HepG2 (cell line): Measurements from ENCODE around the gene JAZF1. TPM values are rescaled to one million over a fixed set of nuclear protein-coding genes. Genes with fewer than 3 reads are reported as not detected.

Experiments used
- ATAC-seq: fragments of 200-7000 bp; cut with Tn5 transposase; 3 replicates; pipeline ENCODE4 v1.9.1; 2020; ENCODE audit warnings: mild to moderate bottlenecking, moderate library complexity
- BruUV-seq: library from RNA; stranded (reverse); fragments of 400-500 nt; replicated peaks from 2 replicates; lab custom pipeline; 2021; lab: Mats Ljungman, UMichigan
- CTCF ChIA-PET: fragments of 300-600 bp; formaldehyde crosslinking; extraction: SDS; loops from one replicate; lab custom pipeline; 2021; ENCODE audit warnings: low total read pairs, inconsistent platforms, low intra/inter-chr PET ratio; lab: Yijun Ruan, JAX
- POLR2A ChIA-PET: fragments of 350-600 bp; sonication (Branson Sonifier 250); formaldehyde crosslinking; loops from one replicate; lab custom pipeline; 2020; ENCODE audit warnings: antibody characterized with exemption, inconsistent platforms; lab: Yijun Ruan, JAX
- DNase-seq: peaks from one replicate; pipeline ENCODE4 v3.0.0-alpha.2; 2015; ENCODE audit warnings: low spot score
- FAIRE-seq: peaks from 3 replicates; lab custom pipeline; 2011; peaks lifted over from hg19 to GRCh38; lab: Jason Lieb, UNC
- H2AFZ ChIP-seq: one replicate; pipeline ENCODE4 v1.6.1; 2011; ENCODE audit warnings: low read length, inconsistent platforms
- H3K27ac ChIP-seq: fragments of 300-600 bp; 3 replicates; pipeline ENCODE4 v1.8.0; 2011; ENCODE audit warnings: mixed run types, mild to moderate bottlenecking, mixed read lengths, low read length, inconsistent platforms; ENCODE audit not compliant: insufficient read depth; ENCODE audit errors: extremely low read length
- H3K27me3 ChIP-seq, 2 experiments: fragments of 200-600 bp in 1 of 2; 2 replicates in 1 of 2; 3 replicates in 1 of 2; pipeline versions ENCODE4 v1.6.0 to v1.8.0; 2011; ENCODE audit warnings: low read length in 2 of 2, mild to moderate bottlenecking in 2 of 2, moderate library complexity in 2 of 2, inconsistent platforms in 1 of 2; ENCODE audit not compliant: insufficient read depth in 2 of 2, control insufficient read depth in 1 of 2
- H3K36me3 ChIP-seq, 2 experiments: fragments of 200-600 bp in 1 of 2; replicated peaks in 1 of 2; 2 replicates in 1 of 2; 3 replicates in 1 of 2; pipeline versions ENCODE4 v1.5.1 to v1.8.0; 2011; ENCODE audit warnings: low read length in 2 of 2, inconsistent platforms in 1 of 2; ENCODE audit not compliant: insufficient read depth in 2 of 2, control insufficient read depth in 1 of 2
- H3K4me1 ChIP-seq: 2 replicates; pipeline ENCODE4 v1.5.1; 2012; ENCODE audit warnings: low read length, inconsistent platforms; ENCODE audit not compliant: insufficient read depth
- H3K4me2 ChIP-seq: 2 replicates; pipeline ENCODE4 v1.6.0; 2011; ENCODE audit warnings: low read depth, low read length, inconsistent platforms
- H3K4me3 ChIP-seq, 3 experiments: fragments of 200-600 bp in 1 of 3; sonication (generic), shearing (Covaris generic) in 1 of 3; replicated peaks in 1 of 3; 2 replicates each; pipeline ENCODE4 v1.5.1; 2011 to 2016; ENCODE audit warnings: low read length in 3 of 3, inconsistent platforms in 2 of 3, low read depth in 2 of 3, mild to moderate bottlenecking in 2 of 3, control low read depth in 1 of 3, mixed read lengths in 1 of 3; ENCODE audit not compliant: insufficient read depth in 1 of 3
- H3K79me2 ChIP-seq: one replicate; pipeline ENCODE4 v1.6.1; 2011; ENCODE audit warnings: low read length, inconsistent platforms; ENCODE audit not compliant: insufficient read depth
- H3K9ac ChIP-seq: 2 replicates; pipeline ENCODE4 v1.6.0; 2011; ENCODE audit warnings: mild to moderate bottlenecking, low read depth, low read length, inconsistent platforms; ENCODE audit not compliant: insufficient read depth
- H3K9me3 ChIP-seq: 2 replicates; pipeline ENCODE4 v1.5.1; 2012; ENCODE audit warnings: mild to moderate bottlenecking, low read length
- H4K20me1 ChIP-seq: 2 replicates; pipeline ENCODE4 v1.6.0; 2011; ENCODE audit warnings: inconsistent platforms, mild to moderate bottlenecking, low read length, moderate library complexity; ENCODE audit not compliant: insufficient read depth
- ETV5 ChIP-seq: IDR thresholded peaks from 2 replicates; pipeline ENCODE4 v1.6.1; 2018; ENCODE audit warnings: missing biosample characterization, missing genetic modification reagents, inconsistent platforms, borderline replicate concordance
- HOXD1 ChIP-seq: sonication (generic); formaldehyde crosslinking; IDR thresholded peaks from 2 replicates; pipeline ENCODE4 v1.5.0; 2020; ENCODE audit warnings: missing genetic modification reagents
- KDM3A ChIP-seq: IDR thresholded peaks from 2 replicates; pipeline ENCODE4 v1.6.1; 2018; ENCODE audit warnings: low read depth, missing compliant biosample characterization
- KLF12 ChIP-seq: sonication (generic); formaldehyde crosslinking; IDR thresholded peaks from 2 replicates; pipeline ENCODE4 v1.4.0; 2020; ENCODE audit warnings: missing genetic modification reagents, borderline replicate concordance
- NFYB ChIP-seq: sonication (generic); formaldehyde crosslinking; IDR thresholded peaks from 2 replicates; pipeline ENCODE4 v1.4.0; 2020; ENCODE audit warnings: missing genetic modification reagents
- PCBP1 ChIP-seq: fragments of 200-400 bp; formaldehyde crosslinking; IDR thresholded peaks from 2 replicates; pipeline ENCODE4 v1.6.1; 2017; ENCODE audit warnings: mild to moderate bottlenecking, low read depth, low read length, borderline replicate concordance
- REXO4 ChIP-seq: sonication (generic); formaldehyde crosslinking; IDR thresholded peaks from 2 replicates; pipeline ENCODE4 v1.8.0; 2022; ENCODE audit warnings: missing genetic modification reagents, mild to moderate bottlenecking, borderline replicate concordance
- TBX3 ChIP-seq: fragments of 450-650 bp; IDR thresholded peaks from 2 replicates; pipeline ENCODE4 v1.6.1; 2017; ENCODE audit warnings: antibody characterized with exemption, mild to moderate bottlenecking, inconsistent platforms, borderline replicate concordance
- ZBTB8A ChIP-seq: sonication (generic); formaldehyde crosslinking; IDR thresholded peaks from 2 replicates; pipeline ENCODE4 v1.4.0; 2020; ENCODE audit warnings: mild to moderate bottlenecking, low read depth, missing genetic modification reagents, borderline replicate concordance
- ZNF576 ChIP-seq: sonication (generic); formaldehyde crosslinking; IDR thresholded peaks from 2 replicates; pipeline ENCODE4 v1.4.0; 2020; ENCODE audit warnings: mild to moderate bottlenecking, missing genetic modification reagents
- ZNF713 ChIP-seq: sonication (generic); formaldehyde crosslinking; IDR thresholded peaks from 2 replicates; pipeline ENCODE4 v1.4.0; 2020; ENCODE audit warnings: mild to moderate bottlenecking, missing genetic modification reagents
- WGBS: methylation state at CpG from one replicate; pipeline ENCODE4 v1.1.6; 2017; ENCODE audit warnings: low lambda C conversion rate; 5-methylcytosine and 5-hydroxymethylcytosine counted together
- in situ Hi-C: cut with HindIII; loops from 2 replicates; pipeline ENCODE4 v1.10.0; 2017; ENCODE audit warnings: low pct_unique_long_range_greater_than_20kb; ENCODE audit not compliant: extremely low pct_ligation_motif_present
- intact Hi-C: fragments of 100-400 bp; cut with micrococcal nuclease; formaldehyde crosslinking; loops from one replicate; pipeline ENCODE4 v1.10.0; 2022; ENCODE audit not compliant: unreplicated experiment
- polyA plus RNA-seq, 8 experiments: library from polyadenylated mRNA; depleted of rRNA in 3 of 8; stranded (reverse) in 7 of 8; unstranded in 1 of 8; fragments of >200 nt; fragmentation: Illumina TruSeq in 4 of 8; extraction: Trizol in 4 of 8; gene quantifications; 2 replicates each; pipeline versions ENCODE4 v1.2.1 to v1.2.3, GENCODE V29; 2011 to 2016; ENCODE audit warnings: low read depth in 4 of 8, missing spikeins in 1 of 8, mixed read lengths in 1 of 8; ENCODE audit not compliant: insufficient read depth in 1 of 8
- total RNA-seq, 5 experiments: library from RNA; depleted of rRNA; stranded (reverse); fragments of >200 nt; fragmentation: Illumina TruSeq; extraction: Trizol; gene quantifications; 2 replicates each; pipeline ENCODE4 v1.2.3, GENCODE V29; 2016; ENCODE audit warnings: low read depth in 1 of 5
- TF ChIP-seq, protein P1 (sequence below): sonication (generic); formaldehyde crosslinking; IDR thresholded peaks from 2 replicates; pipeline ENCODE4 v1.4.0; 2020; ENCODE audit warnings: missing genetic modification reagents, borderline replicate concordance
- TF ChIP-seq, protein P2 (sequence below): sonication (generic); formaldehyde crosslinking; IDR thresholded peaks from 2 replicates; pipeline ENCODE4 v1.4.0; 2020; ENCODE audit warnings: missing genetic modification reagents

JAZF1 gene
- total and polyA plus RNA-seq, 2 of the 13 experiments (the other 11 are each of a cell fraction or from before 2014, with no cell fraction given), result not detected

DNA sequence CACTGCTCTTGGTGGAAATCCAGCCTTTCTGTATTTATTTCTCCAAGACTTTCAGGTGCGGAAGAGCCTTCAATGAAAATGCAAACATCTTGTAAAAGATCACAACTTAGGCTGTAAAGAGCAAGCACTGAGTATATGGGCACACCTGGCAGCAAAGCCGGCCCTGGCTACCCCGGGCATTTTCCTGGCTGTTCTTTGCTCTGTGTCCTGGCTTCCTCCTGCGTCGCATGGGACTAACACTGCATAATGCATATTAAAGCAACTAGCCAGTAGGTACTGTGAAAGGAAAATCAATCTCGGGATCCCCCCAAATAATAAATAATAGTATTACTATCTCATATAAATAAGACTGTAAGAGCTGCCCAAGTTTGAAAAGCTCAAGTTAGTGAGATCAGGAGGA, 9.9 kb downstream of the JAZF1 start:
- Histone ChIP-seq H3K9me3 (no peaks in the 10 kb centered on the region), H3K9ac (no peak overlapping the region), H3K4me3 (no peak overlapping the region), H3K36me3 (no peaks in the 10 kb centered on the region), H3K4me2 (no peak overlapping the region), H3K4me1 (no peaks in the 10 kb centered on the region), H2AFZ (no peak overlapping the region)
- ATAC-seq, result no peak
- in situ Hi-C loops, result no loop called here
- DNase-seq, result no peak
- intact Hi-C loops, result no loop called here
- CTCF ChIA-PET, result no interaction called here
- 20% methylated on average over 6 of the region's 6 CpGs for WGBS
- no peak for FAIRE-seq
- BruUV-seq, result no TSS peak
- TF ChIP-seq KLF12 (CRISPR knock-in tag) (no peak), ZBTB8A (CRISPR knock-in tag) (no peak), NFYB (CRISPR knock-in tag) (no peak), ZNF713 (no peak), KDM3A (CRISPR knock-in tag) (no peak), PCBP1 (no peak), REXO4 (no peak), TBX3 (no peak), ETV5 (CRISPR knock-in tag) (no peak), HOXD1 (no peak), ZNF576 (no peak)
- TF ChIP-seq, protein P1, sequence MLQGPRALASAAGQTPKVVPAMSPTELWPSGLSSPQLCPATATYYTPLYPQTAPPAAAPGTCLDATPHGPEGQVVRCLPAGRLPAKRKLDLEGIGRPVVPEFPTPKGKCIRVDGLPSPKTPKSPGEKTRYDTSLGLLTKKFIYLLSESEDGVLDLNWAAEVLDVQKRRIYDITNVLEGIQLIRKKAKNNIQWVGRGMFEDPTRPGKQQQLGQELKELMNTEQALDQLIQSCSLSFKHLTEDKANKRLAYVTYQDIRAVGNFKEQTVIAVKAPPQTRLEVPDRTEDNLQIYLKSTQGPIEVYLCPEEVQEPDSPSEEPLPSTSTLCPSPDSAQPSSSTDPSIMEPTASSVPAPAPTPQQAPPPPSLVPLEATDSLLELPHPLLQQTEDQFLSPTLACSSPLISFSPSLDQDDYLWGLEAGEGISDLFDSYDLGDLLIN (CRISPR knock-in tag), result no peak
- TF ChIP-seq, protein P2, sequence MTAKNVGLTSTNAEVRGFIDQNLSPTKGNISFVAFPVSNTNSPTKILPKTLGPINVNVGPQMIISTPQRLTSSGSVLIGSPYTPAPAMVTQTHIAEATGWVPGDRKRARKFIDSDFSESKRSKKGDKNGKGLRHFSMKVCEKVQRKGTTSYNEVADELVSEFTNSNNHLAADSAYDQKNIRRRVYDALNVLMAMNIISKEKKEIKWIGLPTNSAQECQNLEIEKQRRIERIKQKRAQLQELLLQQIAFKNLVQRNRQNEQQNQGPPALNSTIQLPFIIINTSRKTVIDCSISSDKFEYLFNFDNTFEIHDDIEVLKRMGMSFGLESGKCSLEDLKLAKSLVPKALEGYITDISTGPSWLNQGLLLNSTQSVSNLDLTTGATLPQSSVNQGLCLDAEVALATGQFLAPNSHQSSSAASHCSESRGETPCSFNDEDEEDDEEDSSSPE, result no peak
- TF ChIP-seq, all 625 proteins: peak for 0
- Histone ChIP-seq H3K27me3 (peaks cover 1 to 9% of the 10 kb centered on the region in 2 experiments; a peak in 3 of 5 replicates), H4K20me1 (no peaks in the 10 kb centered on the region), H3K27ac (no peak overlapping the region), H3K79me2 (no peaks in the 10 kb centered on the region)
- POLR2A ChIA-PET, result no interaction called here
